MM.1S (cell line): Measurements from ENCODE around the gene PHTF2.

Experiments
- DNase-seq: peaks from one replicate; pipeline ENCODE4 v3.0.0-alpha.2; 2015
- H2AFZ ChIP-seq: fragments of 300-600 bp; sonication (generic); 2 replicates; pipeline ENCODE4 v1.6.0; 2016; ENCODE audit warnings: antibody characterized with exemption, low read length
- H3F3A ChIP-seq: fragments of 300-600 bp; sonication (generic); 2 replicates; pipeline ENCODE4 v1.6.1; 2016; ENCODE audit warnings: mild to moderate bottlenecking, antibody characterized with exemption, low read length, moderate library complexity, mixed read lengths; ENCODE audit not compliant: insufficient read depth
- H3K27ac ChIP-seq: fragments of 300-600 bp; sonication (generic); 2 replicates; pipeline ENCODE4 v1.5.1; 2016; ENCODE audit warnings: mild to moderate bottlenecking, low read length
- H3K27me3 ChIP-seq: fragments of 300-600 bp; sonication (generic); replicated peaks from 2 replicates; pipeline ENCODE4 v1.6.0; 2016; ENCODE audit warnings: low read length; ENCODE audit not compliant: insufficient read depth
- H3K36me3 ChIP-seq: fragments of 300-600 bp; sonication (generic); replicated peaks from 2 replicates; pipeline ENCODE4 v1.6.1; 2016; ENCODE audit warnings: mild to moderate bottlenecking, low read length, mixed read lengths; ENCODE audit not compliant: insufficient read depth
- H3K4me1 ChIP-seq: fragments of 300-600 bp; sonication (generic); 2 replicates; pipeline ENCODE4 v1.6.1; 2016; ENCODE audit warnings: low read length, mixed read lengths
- H3K4me2 ChIP-seq: fragments of 300-600 bp; sonication (generic); 2 replicates; pipeline ENCODE4 v1.6.0; 2016; ENCODE audit warnings: low read depth, low read length
- H3K4me3 ChIP-seq: fragments of 300-600 bp; sonication (generic); 2 replicates; pipeline ENCODE4 v1.5.1; 2016; ENCODE audit warnings: low read length, mixed read lengths
- H3K79me2 ChIP-seq: fragments of 300-600 bp; sonication (generic); 2 replicates; pipeline ENCODE4 v1.6.1; 2016; ENCODE audit warnings: mixed run types, low read length, mixed read lengths
- H3K9ac ChIP-seq: fragments of 300-600 bp; sonication (generic); 2 replicates; pipeline ENCODE4 v1.6.1; 2016; ENCODE audit warnings: low read length, mixed read lengths
- H3K9me2 ChIP-seq: fragments of 300-600 bp; sonication (generic); replicated peaks from 2 replicates; pipeline ENCODE4 v1.6.1; 2016; ENCODE audit warnings: mild to moderate bottlenecking, low read length, mixed read lengths; ENCODE audit not compliant: insufficient read depth
- H3K9me3 ChIP-seq: fragments of 300-600 bp; sonication (generic); replicated peaks from 2 replicates; pipeline ENCODE4 v1.6.1; 2016; ENCODE audit warnings: mild to moderate bottlenecking, low read length, mixed read lengths; ENCODE audit not compliant: insufficient read depth
- H4K20me1 ChIP-seq: fragments of 300-600 bp; sonication (generic); 2 replicates; pipeline ENCODE4 v1.6.1; 2016; ENCODE audit warnings: mild to moderate bottlenecking, low read length, moderate library complexity, mixed read lengths; ENCODE audit not compliant: insufficient read depth
- CTCF ChIP-seq: fragments of 300-600 bp; sonication (generic); IDR thresholded peaks from 2 replicates; pipeline ENCODE4 v1.5.1; 2016; ENCODE audit warnings: antibody characterized with exemption, low read length, mixed read lengths
- EZH2 ChIP-seq: fragments of 300-600 bp; sonication (generic); optimal IDR thresholded peaks from 2 replicates; pipeline ENCODE3; 2017; ENCODE audit warnings: low read depth, mild to moderate bottlenecking, antibody characterized with exemption, low read length, mixed read lengths
- EZH2phosphoT487 ChIP-seq: fragments of 300-600 bp; sonication (generic); IDR thresholded peaks from 2 replicates; pipeline ENCODE4 v1.6.1; 2018; ENCODE audit warnings: antibody characterized with exemption, low read length

PHTF2 gene

GRCh38 chr7:77917500-77918262 is 119.1 kb downstream of the PHTF2 start:
- H3K36me3 ChIP-seq, result no peaks in the 10 kb centered on the region
- H3K9ac ChIP-seq, result no peak overlapping the region
- H3K4me2 ChIP-seq, result no peak overlapping the region
- TF ChIP-seq EZH2phosphoT487, result no peak
- no peak for TF ChIP-seq EZH2
- TF ChIP-seq CTCF, result no peak
- H3K9me3 ChIP-seq, result no peaks in the 10 kb centered on the region
- H3K4me3 ChIP-seq, result no peak overlapping the region
- no peaks in the 10 kb centered on the region for H4K20me1 ChIP-seq
- no peaks in the 10 kb centered on the region for H3K4me1 ChIP-seq
- DNase-seq, result no peak
- H2AFZ ChIP-seq, result no peak overlapping the region
- no peaks in the 10 kb centered on the region for H3K79me2 ChIP-seq
- H3F3A ChIP-seq, result no peaks in the 10 kb centered on the region
- H3K27ac ChIP-seq, result no peak overlapping the region
- H3K9me2 ChIP-seq, result no peaks in the 10 kb centered on the region
- H3K27me3 ChIP-seq, result no peaks in the 10 kb centered on the region

DNA sequence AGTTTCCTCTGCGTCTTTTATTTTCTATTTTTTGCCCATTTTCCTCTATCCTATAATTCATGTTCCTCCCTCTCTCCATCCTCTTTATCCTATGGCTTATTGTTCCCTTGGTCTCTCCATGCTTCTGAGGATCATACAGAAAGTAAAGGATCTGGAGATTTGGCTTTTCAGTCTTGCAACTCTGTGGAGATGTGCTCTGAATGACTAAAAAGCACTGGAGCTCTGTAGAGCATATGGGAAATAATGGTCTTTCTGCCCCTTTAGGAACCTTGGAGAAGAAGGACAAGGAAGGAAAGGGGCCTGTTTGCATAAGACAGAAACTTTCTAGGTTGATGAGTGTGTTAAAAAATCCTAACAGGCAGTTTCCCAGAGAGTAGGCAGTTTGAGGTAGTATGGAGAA is 120.1 kb downstream of the PHTF2 start:
- no peaks in the 10 kb centered on the region for H4K20me1 ChIP-seq
- no peaks in the 10 kb centered on the region for H3F3A ChIP-seq
- TF ChIP-seq CTCF, result no peak
- TF ChIP-seq EZH2phosphoT487, result no peak
- no peak for TF ChIP-seq EZH2
- H3K36me3 ChIP-seq, result no peaks in the 10 kb centered on the region
- no peak overlapping the region for H2AFZ ChIP-seq
- H3K9ac ChIP-seq, result no peak overlapping the region
- no peak overlapping the region for H3K4me2 ChIP-seq
- H3K9me3 ChIP-seq, result no peaks in the 10 kb centered on the region
- peaks cover 9% of the 10 kb centered on the region; the same call in 1 of the 2 replicates for H3K4me1 ChIP-seq
- H3K27me3 ChIP-seq, result no peaks in the 10 kb centered on the region
- H3K4me3 ChIP-seq, result no peak overlapping the region
- DNase-seq, result no peak
- H3K79me2 ChIP-seq, result no peaks in the 10 kb centered on the region
- no peak overlapping the region for H3K27ac ChIP-seq
- H3K9me2 ChIP-seq, result no peaks in the 10 kb centered on the region

DNA sequence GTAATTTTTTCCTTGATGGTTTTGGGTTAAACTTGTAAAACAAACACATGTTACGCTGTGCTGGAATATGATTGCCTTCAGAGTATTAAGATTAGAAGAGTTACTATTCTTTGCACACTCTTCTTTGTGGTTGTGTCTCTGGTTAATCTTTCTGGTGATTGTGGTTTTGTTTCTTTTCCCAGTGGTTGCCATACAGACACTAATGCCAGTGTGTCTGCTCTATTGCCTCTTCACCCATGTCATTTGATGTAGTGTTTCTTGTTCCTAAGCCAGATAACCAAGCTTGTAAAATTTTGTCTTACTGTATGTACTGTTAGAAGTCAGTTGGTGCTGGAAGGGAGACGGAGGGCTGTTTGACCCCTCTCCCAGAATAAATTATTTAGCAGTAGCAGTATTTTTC is 124.8 kb downstream of the PHTF2 start:
- H3K36me3 ChIP-seq, result no peaks in the 10 kb centered on the region
- no peaks in the 10 kb centered on the region for H3K79me2 ChIP-seq

More for the DNA sequence above, 124.8 kb downstream of the PHTF2 start:
- H3K27me3 ChIP-seq, result no peaks in the 10 kb centered on the region
- H3K27ac ChIP-seq, result no peak overlapping the region
- no peak for TF ChIP-seq CTCF
- TF ChIP-seq EZH2phosphoT487, result no peak
- TF ChIP-seq EZH2, result no peak
- no peak overlapping the region for H2AFZ ChIP-seq
- no peak overlapping the region for H3K9ac ChIP-seq
- no peak overlapping the region for H3K4me2 ChIP-seq
- peak; percentile 38 for DNase-seq
- no peaks in the 10 kb centered on the region for H3F3A ChIP-seq
- H3K4me1 ChIP-seq, result peaks cover 9% of the 10 kb centered on the region; the same call in 1 of the 2 replicates
- no peaks in the 10 kb centered on the region for H4K20me1 ChIP-seq
- no peaks in the 10 kb centered on the region for H3K9me2 ChIP-seq
- H3K9me3 ChIP-seq, result no peaks in the 10 kb centered on the region
- H3K4me3 ChIP-seq, result no peak overlapping the region
